Stimulated activated CD8-positive, alpha-beta memory T cell treated with anti-CD3 and anti-CD28 coated beads, Interleukin-4, amount 100 ng/mL, for 24 hours (primary cell): Measurements from ENCODE around the gene ADAM22.

Experiments used
- DNase-seq: peaks from one replicate; pipeline ENCODE4 v3.0.0-alpha.2; 2020; ENCODE audit warnings: low read depth

The ADAM22 gene

DNA sequence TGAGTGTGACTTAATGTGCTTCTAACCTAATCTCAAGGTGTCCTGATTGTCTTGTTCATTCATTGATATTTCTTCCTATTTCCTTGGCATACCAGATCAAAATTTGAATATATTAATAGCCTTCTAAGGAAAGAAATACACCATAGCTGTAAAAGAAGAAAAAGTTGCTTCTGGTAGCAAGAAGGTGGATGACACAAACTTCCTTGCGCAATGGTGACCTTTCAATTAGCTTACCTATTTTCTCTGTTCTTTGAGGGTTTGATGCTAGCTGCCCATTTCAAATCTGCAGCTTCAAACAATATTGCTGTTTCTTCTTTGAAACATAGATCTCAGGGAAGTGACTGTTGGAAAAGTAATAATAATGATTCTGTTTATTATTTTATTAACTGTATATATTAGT lies 108.8 kb downstream of the ADAM22 start:
- no peak for DNase-seq

DNA sequence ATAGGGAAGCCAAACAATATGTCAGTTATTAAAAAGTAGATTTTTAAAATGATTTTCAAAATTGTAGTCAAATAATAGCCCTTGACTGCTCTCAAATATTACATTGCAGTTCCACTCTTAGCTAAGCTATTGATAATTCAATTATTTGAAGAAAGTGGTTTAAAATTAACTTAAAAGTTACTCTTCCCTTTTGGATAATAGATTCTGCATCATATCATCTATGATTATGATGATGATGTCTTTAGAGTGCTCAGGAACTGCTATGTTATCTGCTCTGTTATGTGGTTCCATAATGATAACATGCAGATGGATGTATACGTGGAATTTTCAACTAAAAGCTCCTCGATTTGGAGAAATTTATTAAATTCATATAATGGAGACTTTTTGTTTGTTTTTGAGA lies 110.0 kb downstream of the ADAM22 start:
- DNase-seq = no peak

DNA sequence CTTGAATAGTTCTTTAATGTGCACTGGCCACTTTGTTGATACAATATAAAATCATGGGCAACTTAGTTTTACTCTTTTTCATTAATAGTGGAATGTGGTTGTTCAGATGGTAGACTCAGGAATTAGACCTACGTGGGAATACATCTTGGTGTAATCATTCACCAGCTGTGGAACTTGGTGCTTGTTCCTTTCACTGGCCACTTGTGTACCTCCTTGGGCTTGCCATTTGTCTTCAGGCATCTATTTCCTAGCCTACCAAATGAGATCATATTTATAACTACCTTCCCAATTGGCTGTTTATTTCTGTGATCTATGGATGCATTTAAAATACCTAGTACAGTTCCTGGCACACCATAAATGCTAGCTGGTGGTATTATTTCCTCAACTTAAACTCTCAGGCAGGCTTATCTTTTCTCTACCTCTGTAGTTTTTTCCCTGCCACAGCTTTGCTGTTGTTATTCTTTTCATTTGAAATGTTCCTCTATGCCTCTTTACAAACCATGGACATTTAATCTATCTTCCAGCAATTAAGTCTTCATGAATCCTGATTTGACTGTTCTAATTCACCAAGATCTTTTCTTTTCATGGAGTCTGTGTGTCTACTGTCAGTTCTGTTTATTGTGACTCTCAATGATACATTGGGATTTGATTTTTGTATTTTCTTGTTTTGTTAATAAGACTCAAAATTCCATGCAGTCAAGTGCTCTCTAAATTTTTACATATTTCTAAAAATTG lies 113.0 kb downstream of the ADAM22 start:
- no peak for DNase-seq

DNA sequence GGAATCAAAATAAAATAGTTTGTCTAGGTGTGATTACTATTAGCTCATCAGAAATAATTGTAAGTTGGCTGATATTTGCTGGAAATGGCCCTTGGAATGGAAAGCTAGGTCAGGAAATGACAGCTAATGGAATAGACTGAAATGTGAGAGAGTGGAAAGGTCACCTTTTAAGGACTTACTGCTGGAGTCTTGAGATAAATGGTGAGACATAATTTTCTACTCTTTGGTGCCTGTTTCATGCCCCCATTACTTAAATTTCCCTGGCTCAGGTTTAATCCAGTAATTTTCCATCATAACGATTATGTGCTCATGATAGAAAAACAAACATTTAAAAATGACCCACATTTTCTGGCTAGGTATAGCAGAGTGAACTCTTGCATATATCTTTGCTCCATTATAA lies 123.6 kb downstream of the ADAM22 start:
- DNase-seq = no peak

DNA sequence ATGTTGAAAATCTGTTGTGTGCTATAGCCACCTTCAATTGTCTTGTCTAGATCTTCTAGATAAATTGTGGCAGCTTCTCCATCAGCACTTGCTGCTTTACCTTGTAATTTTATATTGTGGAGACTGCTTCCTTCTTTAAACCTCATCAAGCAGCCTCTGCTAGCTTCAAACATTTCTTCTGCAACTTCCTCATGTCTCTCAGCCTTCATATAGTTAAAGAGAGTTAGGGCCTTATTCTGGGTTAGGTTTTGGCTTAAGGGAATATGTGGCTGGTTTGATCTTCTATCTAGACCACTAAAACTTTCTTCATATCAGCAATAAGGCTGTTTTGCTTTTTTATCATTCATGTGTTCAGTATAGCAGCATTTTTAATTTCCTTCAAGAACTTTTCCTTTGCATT lies 128.2 kb downstream of the ADAM22 start:
- DNase-seq = no peak

DNA sequence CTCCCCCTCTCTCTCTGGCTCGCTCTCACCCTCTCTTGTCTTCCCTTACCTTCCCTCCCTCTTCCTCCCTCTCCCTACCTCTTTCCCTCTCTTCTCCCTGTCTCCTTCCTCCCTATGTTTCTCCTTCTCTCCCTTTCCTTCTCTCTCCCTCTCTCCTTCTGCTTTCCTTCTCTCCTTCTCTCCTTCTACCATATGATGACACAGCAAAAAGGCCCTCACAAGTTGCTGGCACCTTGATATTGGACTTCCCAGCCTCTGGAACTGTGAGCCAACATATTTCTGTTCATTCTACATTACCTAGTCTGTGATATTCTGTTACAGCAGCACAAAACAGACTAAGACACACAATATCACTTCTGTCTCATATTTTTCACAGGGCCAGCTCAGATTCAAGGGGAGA lies 135.0 kb downstream of the ADAM22 start:
- DNase-seq = no peak

DNA sequence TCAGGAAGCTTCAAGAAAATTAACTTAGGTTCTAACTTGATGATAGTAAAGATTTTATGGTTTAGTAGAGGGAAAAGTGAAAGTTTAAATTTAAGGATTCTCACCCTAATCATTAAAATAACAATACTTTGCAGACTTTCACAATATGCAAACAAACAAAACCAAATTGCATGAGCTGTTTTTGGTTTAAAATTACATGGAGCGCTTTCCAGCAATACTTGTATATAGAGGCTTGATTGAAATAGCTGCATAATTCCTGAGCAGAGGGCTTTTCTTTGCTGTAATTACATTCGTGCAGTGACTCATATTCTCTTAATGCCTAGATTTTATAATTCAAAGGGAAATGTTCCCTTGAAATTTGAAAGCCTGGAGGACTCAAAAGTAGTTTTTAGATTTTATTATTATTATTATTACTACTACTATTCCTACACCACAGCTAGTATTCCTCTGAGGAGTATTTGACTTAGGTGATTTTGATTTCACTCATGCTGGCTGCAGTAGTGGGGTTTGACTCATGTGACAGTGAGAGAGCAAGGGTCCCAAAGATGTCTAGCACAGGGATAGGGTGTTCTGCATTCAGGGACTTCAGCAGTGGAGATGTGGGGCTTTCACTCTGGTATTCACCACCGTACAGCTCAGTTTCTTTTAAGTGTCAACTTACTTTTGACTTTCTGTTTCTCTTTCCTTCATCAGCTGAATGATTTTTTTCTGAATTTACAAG lies 138.1 kb downstream of the ADAM22 start:
- no peak for DNase-seq

DNA sequence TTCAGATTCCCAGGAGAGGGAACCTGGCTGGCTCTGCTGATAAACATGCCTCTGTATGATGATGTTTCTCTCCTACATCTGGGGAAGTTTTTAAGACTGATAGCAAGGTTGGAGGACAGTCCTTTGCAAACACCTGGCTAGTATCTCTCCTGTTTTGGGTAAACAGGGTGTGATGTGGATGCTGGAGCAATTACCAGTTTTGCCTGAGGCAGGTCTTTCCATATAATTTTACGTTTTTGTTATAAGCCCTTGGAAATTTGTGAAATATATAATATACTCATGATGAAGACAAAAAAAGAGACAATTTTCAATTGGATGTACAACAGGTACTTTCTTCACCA lies 138.6 kb downstream of the ADAM22 start:
- no peak for DNase-seq

DNA sequence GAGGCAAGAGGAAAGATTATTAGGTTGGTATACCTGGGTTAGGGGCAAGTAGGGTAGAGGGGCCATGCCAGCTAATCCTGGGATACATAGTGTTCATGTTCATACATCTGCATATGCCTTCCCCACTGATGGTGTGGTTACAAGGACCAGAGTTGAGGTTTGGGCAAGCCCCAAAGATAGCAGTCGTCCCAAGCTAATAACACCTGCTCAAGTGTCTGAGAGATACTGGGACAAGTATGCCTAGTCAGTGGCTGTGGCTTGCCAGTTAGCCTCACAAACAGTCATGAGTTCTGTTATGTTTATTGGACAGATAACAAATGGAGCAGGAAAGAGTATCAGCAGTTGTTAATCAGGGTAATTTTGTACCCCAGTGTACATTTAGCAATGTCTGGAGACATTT lies 139.6 kb downstream of the ADAM22 start:
- no peak for DNase-seq

DNA sequence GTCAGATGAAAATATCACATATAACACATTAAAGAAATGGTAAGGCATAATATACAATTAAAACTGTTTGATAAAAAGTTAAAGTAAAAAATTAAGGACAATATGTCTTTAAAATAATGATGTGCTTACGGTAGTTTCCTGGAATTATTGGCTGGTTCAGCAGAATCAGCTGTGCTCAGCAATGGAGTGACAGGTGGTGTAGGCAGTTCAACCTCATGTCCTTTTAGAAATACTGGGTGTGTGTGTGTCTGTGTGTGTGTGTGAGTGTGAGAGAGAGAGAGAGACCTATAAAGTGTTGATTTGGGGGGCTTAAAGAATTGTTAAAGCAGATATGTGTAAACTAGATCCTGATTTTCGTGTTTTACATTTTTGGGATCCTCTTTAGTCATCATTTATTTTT lies 141.2 kb downstream of the ADAM22 start:
- DNase-seq = no peak

DNA sequence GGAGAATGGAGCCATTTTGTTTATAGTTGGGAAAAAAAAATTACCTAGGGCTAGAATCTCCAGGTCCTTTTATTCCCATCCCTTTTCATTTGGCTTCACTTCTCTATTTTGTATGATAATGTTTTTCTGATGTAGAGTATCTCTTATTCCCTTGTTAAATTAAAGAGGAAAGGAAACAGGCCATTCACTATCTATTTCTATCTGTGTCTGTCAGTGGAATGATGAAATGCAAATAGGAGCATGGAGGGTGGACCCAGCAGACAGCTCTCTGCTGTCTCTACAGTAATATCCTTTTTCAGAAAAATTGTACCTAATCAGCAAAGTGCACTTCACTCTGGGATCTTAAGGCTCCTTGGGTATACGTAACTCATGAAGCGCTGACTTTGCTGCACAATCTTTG lies 149.8 kb downstream of the ADAM22 start:
- no peak for DNase-seq

DNA sequence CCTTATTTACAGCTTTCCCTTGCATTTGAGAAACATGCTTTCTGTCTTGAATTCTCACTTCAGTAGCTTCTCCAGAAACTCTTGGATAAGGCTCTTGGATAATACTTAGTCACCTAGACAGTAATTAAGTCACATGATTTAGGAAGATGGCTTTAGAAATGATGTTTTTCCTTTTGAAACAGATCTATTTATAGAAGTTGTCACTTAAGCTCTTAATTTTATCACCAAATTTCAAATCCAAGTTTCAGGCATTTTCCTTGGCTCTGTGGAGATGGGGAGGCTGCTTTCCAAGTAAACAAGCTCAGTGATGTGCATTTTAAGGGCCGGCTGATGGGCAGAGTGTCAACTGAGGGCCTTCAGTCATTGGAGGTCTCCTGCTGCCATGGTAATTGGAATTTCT lies 155.5 kb downstream of the ADAM22 start:
- DNase-seq = no peak

DNA sequence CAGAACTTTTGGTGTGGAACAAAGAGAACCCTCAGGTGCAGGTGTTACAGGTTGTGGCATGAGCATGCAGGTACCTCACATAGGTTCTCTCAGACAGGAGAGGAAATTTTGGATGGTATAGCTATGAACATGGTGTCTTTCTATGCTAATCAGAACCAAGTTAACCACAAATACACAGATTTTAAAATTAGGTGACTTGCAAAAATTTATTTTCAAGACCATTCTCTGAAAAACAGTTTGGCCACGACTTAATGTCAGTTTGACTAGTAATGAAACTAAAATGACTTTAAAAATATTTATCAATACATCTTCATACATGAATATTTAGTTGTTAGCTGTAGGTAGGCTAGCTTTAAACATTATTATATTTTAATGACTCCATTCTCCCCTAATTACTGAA lies 156.2 kb downstream of the ADAM22 start:
- DNase-seq = no peak

DNA sequence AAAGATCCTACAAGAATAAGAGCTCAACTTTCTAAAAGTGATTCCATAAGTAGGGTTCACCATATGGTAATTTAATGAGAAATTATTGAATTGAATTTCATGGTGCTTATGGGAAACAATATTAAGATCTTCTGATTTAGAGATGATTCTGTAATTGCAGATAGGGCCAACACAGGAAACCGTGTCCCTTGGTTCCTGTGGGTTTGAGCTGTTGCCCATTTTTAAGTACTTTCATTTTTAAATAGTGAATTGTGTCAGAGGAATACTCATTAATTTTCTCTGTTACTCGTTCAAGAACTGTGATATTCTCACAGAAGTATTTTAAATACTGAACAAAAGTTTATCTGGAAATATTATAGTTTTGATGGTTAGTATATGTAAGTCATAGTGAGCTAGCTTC lies 156.6 kb downstream of the ADAM22 start:
- DNase-seq = no peak

DNA sequence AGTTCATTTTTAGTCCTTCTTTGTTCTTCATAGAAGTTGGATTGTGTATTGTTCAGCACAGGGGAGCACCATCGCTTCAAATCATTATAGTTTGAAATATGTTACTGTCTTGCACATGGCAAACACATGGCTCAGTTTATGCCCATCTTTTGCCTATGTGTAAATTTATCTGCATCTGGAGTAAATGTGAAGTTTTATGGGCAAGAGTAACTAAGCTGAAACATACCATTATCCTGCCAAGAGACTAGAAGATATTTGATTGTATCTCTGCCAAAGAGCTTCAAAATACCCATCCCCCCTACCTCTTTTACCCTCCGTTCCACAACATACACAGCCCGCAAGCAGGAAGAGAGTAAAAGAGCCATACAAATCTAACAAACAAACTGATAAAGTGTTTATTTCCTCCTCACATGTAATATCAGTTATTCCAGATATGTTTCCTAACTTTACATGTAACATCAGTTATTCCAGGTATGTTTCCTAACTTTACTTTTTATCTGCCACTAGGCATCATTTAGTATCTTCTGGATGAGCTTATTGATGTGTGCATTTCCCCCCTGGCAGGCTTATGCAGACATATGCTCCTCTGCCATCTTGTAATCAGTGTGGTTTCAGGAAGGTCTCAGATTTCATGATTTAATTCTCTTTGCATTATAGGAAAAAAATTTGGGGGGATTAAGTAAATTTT lies 158.1 kb downstream of the ADAM22 start:
- DNase-seq = no peak

DNA sequence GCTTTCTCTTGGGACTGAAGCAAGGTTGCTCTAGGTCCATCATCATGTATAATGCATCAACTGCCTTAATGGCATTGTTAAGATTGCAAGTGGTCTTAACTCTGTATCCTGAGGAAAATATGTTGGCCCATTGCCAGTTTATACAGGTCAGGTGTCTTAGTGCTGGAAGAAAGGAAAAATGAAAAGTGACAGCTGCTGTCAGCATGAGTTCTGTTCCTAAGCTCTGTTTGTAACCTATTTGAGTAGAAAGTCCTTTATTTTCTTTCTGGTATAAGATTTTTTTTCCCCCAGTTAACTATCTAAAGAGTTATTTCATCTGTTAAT lies 158.6 kb downstream of the ADAM22 start:
- no peak for DNase-seq

DNA sequence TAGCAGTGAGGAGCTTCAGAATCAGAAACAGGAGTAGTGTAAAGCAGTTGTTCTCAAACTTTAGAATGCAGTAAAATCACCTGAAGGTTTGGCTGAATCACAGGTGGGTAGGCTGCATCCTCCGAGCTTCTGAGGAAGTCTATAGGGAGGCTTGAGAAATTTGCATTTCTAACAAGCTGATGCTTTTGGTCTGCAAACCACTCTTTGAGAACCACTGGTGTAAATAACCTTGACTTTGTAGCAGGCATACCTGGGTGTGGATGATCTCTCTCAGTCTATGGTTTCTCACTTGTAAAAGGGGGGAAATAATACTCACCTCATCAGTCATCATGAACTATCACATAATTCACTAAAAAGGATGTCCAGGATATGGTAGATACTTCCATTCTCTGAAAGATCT lies 167.7 kb downstream of the ADAM22 start:
- DNase-seq = no peak

DNA sequence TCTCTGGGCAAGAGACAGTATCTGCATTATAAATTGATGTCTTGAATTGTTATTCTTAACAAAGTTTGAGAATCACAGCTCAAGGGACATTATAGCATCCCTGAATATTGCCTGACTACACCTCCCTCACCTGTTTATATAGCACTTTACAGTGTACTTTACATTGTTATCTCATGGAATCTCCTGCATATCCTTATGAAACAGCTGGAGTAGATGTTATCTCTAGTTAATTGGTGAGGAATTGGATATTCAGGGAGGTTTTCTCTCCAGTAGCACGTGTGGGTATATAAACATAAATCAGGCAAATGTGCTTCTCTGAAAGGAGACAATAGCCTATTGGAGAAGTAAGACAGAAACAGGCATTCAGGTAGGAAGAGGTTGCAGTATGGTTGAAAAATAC lies 168.6 kb downstream of the ADAM22 start:
- no peak for DNase-seq

DNA sequence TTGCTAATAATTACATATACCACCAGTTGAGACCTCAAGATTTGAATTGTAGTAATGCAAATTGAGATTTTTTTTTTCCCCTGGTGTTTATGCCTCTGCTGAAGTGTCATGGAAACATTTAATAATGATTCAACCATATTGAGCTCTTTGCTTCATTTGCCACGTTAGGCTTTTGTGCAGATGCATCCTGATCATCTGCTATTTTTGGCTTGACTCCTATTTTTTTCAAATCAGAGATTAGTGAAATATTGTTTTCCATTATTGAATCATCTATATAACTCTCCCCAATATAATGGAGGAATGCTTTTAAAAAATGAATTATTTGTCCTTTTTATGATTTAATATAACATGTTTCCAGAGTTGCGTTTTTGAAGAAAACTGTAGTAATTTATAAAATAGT lies 170.7 kb downstream of the ADAM22 start:
- no peak for DNase-seq

DNA sequence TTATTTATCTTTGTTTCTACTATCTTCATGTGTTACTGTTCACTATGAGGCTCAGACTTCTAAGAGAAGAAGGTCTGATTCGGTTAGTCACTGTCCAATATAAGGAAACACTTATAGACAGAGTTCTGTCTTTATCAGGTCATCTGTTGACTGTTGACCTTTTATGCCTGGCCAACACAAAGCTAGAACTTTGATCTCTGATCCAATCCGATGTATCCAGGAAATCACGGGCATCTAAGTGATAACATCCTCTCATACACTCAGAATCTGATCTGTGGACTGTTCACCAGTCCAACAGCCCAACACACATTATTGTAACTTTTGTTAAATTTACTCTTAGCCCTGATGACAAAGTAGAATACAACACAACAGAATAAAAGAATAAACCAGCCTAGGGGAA lies 171.2 kb downstream of the ADAM22 start:
- no peak for DNase-seq

DNA sequence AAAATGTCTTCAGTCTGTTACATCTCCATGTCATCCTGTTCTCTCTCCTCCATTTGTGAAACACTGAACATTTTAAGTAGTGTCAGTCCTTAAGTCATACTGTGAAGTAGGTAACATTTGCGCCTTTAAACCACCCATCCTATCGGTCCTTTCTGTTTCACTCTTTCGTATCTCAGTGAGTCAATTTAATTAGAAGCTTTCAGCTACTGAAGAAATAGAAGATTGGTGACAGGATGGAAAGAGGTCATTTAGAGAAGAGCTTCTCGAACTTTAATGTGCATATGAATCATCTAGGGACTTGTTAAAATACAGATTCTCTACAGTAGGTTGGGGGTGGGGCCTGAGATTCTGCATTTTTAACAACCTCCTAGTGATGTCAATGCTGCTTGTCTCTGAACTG lies 172.4 kb downstream of the ADAM22 start:
- DNase-seq = no peak

DNA sequence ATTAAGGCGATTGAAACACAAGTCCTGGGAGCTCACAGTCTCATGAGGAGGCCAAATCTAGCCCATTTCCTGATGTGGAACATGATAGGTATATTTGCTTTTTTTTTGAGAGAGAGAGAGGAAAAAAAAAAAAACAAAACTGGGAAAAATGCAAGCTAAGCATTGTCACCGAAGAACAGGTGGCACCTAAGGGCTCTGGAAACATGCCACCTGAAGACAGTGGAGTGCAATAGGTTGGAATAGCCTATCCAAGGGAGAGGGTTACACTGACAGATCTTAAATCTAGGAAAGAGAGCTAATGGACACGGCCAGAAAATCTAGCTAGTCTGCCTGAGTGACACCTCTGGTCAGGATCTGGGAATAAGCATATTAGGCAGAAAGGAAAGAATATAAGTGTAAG lies 175.6 kb downstream of the ADAM22 start:
- DNase-seq = no peak

DNA sequence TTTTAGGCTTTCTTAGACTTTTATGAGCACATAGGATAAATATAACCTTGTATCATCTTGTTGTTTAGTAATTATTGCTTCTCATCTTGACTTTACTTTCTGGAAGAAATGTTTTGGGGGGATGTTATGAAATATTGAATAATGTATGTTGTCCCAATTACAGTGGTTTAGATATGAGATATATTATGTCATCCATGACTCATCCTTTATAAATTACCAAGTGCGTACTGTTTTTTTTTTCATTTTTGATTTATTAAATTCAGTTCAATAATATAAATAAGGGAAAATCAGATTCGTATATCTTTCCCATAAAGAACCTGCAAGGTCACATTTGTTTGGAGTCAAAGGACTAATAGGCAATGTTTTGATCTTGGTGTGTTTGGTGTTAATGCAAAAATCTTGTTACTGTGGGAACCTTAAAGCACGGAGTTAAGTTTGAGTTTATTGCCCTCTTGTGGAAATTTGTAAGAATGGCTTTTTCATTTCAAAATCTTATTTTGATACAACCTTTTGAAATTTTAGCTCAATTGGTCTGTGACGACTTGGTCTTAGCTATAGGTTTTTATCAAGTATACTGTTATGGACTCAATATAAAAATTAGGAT lies 177.2 kb downstream of the ADAM22 start:
- DNase-seq = no peak
